HG03575 (cell line): ENCODE results near the gene SEC16A.
A peak's percentile ranks its signal among the peaks of the same experiment; 100 is the strongest.

ENCODE experiments used
- ATAC-seq: cut with Tn5 transposase; IDR thresholded peaks from one replicate; pipeline ENCODE4 v1.9.1; 2021; ENCODE audit not compliant: unreplicated experiment, insufficient number of reproducible peaks, low FRiP score; ENCODE audit errors: extremely low read depth

The SEC16A gene

DNA sequence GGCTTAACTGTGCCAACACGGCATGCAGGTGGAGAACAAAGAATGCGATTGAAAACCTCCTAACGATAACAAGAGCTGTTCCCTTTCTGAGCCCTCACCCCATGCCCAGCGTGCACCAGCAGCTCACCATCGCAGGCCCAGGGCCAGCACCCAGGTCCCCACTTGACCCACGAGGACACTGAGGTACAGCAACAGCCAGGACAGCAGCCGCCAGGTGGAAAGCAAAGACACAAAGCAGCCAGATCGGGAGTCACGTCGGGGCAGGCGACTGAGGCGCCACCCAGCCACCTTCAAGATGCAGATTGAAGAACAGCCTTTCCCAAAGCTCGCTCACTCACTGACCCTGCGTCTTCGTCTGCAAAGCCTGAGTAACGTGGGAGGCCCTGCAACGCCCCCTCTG, 6.9 kb upstream of the SEC16A start:
- ATAC-seq, result no peak

GRCh38 chr9:136488247-136489214, 5.7 kb upstream of the SEC16A start:
- ATAC-seq, result no peak

DNA sequence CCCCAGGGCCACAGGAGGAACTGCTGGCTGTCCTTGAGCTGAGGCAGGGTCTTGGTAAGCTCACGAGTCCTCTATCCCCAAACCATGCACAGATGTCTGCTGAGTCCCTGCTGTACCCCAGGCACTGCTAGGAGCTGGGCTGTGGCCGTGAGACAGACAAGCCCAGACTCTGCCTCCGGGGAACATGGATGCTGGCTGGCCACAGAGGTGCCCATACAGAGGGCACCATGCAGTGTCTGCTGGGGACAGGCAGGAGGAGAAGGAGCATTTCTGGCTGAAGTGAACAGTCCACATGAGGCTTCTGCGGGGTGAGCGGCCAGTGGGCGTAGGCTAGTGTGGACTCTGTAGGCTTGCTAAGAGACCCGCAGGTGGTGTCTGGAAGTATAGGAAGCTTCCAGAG, 4.8 kb upstream of the SEC16A start:
- no peak for ATAC-seq

GRCh38 chr9:136486823-136487620, 4.2 kb upstream of the SEC16A start:
- no peak for ATAC-seq

GRCh38 chr9:136486131-136486530, 3.3 kb upstream of the SEC16A start:
- no peak for ATAC-seq

DNA sequence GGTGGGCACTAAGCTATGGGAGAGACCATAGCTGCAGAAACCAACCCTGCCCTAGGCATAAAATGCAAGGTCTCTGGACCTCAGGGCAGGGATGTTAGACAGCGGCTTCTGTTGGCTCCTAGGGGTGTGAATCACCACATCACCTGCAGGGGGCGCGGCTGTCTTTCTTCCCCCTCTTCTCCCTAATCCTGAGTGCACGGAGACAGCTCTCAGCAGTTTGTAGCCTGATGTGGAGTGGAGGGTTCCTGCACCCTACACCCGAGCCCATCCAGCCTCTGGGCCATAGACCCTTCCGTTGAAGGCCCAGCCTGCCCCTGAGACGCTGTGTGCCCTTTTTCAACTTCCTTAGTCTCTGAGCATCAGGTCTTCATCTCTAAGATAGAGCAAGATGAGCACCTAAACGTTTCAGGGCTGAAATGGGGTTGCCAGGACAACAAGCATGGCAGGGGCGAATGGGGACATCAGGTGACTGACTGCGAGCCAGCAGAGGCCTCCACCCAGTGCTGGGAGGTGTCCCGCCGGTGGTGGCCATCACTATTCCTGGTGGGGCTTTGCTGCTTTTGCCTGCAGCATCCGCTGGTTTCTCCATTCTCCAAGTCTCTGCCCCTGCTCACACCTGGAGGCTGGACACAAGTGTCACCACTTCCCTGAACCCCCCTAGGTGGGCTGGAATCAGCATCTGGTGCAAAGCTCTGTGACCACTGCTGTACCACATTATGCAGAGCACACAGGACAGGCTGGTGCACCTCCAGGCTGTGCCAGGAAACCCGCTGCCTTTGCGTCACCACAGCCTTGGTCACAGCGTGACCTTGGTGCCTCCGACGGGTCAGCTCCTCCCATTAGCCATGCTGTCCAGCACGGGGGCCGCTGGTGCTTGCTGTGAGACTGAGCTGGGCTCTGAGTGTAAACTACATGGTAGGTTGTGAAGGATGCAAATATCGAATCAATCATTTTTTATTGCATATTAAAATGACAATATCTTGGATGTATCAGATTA, 2.5 kb upstream of the SEC16A start:
- ATAC-seq, result no peak

DNA sequence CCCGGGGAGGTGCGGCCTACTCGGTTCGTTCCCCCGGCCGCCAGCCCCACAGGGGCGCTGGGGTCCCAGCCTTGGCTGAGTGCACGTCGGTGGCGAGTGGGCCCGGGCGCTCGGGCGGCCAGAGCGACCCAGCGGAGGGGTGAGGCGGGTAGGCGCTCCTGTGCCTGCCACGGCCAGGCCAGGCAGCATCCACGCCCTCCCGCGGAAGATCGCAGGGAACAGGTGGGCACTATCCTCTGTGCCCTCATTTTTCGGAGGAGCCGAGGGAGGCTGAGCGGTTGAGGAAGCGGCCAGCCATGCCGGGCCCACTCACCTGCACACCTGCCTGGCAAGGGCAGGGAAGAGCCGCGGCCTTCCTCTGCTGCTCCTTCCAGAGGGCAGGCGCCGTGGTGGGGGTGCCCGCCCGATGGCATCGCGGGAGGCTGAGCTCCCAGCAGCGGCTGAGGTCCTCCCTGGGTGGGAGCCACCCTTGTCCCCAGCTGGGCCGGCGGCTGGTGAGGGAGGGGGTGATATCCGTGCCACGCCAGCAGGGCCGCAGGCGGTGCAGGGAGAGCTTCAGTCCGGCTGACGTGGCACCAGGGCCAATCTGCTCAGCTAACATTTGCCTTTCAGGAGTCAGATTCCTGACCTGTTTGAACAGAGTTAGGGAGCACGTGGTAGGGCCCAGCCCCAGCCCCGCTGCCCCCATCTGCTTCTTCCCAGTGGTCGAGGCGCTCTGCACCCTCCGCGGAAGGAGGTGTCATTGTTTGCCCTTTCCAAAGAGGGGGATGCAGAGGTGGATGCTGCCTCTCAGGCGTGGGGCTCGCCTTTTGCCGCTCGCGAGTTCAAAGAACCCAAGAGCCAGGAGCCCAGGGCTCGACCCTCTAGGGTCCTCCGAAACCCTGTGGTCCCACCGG, 1.6 kb upstream of the SEC16A start:
- no peak for ATAC-seq

- ATAC-seq, result peak; percentile 32
Measured at GRCh38 chr9:136483589-136484152, 831 bp upstream of the SEC16A start.

GRCh38 chr9:136482046-136482792, 621 bp downstream of the SEC16A start:
- ATAC-seq, result no peak

DNA sequence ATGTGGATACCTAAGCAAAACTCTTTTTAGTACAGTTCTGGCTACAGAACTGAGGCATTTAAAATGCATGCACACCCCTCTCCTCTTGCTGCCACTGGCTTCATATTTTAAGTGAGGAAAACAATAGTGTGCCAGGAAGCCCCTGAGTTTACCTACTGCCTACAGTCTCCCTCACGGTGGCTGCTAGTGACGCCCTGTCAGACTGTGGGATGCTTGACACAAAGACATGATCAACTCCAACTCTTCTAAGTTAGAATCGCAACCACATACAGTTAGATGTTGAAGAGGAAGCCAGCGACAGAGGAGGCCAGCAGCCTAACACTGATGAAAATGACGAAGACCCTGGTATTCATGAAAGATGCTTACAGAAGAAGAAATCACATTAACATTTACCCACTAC, 1.3 kb downstream of the SEC16A start:
- no peak for ATAC-seq

DNA sequence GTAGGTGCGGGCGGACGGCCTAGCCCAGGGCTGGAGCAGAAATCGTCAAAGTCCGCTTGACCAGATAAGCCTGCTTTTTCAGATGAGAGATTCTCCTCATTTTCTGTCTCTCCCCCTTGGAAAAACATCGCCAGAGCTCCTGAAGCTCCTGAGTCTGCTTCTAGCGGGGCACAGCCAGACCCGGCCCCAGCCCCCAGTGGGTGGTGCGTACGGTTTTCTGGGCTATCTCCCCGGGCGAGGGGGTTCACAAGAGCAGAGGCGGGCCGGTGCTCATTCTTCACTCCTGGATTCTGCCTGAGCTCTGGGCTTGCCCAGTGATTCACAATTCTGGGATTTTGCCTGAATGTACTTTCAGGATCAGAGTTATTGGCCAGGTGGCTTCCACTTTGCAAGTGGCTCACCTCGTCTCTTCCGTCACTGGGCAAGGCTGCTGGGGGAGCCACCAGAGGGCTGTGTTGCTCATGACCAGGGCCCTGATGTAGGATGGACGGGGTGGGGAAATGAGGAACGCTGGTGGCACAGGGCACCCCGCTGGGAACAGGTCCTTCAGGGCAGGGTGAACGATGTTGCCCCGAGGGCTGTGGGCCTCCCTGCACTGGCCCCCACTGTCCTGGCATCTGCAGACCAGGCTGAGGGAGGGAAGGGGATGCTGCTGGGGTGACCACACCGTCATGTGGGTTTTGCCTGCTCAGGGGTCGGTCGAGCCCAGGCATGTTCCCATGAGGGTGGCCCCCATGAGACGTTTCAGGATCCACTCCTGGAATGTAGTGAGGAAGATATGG, 6.3 kb downstream of the SEC16A start:
- ATAC-seq, result no peak

GRCh38 chr9:136474974-136475865, 7.6 kb downstream of the SEC16A start:
- no peak for ATAC-seq

GRCh38 chr9:136474021-136474640, 8.7 kb downstream of the SEC16A start:
- ATAC-seq, result no peak

DNA sequence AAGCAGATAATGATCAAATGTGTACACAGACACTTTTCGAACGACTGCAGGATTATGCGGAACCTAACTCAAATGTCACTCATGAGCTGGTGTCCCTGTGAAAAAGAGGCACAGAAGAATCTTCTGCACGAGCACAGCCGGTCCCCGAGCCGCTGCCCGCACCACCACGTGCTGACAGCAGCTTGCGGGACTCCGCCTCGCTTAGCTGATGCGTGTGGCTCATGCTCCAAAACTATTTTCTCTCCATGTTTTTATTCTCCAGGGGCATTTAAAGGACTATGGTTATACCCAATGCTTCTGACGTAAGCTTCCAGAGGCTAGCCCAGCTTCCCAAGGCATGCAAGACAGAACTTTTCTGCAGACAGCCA, 9.5 kb downstream of the SEC16A start:
- ATAC-seq, result no peak
